Stimulated activated naive CD8-positive, alpha-beta T cell treated with anti-CD3 and anti-CD28 coated beads, Interleukin-15, Interleukin-2, amounts not matched to agents 100 ng/mL and 50 ng/mL, for 24 hours (primary cell): ENCODE data around the gene CDH15.

ENCODE experiments used
- H3K27ac Mint-ChIP-seq: one replicate; pipeline ENCODE4 v1.8.0; 2021; ENCODE audit warnings: mild to moderate bottlenecking, mixed read lengths
- H3K27me3 Mint-ChIP-seq: one replicate; pipeline ENCODE4 v1.8.0; 2021; ENCODE audit warnings: mixed read lengths
- H3K36me3 Mint-ChIP-seq: one replicate; pipeline ENCODE4 v1.8.0; 2021; ENCODE audit warnings: low read depth, mixed read lengths
- H3K4me1 Mint-ChIP-seq: one replicate; pipeline ENCODE4 v1.8.0; 2021; ENCODE audit warnings: low read depth, mixed read lengths
- H3K4me3 Mint-ChIP-seq: one replicate; pipeline ENCODE4 v1.8.0; 2021; ENCODE audit warnings: mild to moderate bottlenecking, mixed read lengths
- H3K9me3 Mint-ChIP-seq: one replicate; pipeline ENCODE4 v1.8.0; 2021; ENCODE audit warnings: mixed read lengths

CDH15 gene

DNA sequence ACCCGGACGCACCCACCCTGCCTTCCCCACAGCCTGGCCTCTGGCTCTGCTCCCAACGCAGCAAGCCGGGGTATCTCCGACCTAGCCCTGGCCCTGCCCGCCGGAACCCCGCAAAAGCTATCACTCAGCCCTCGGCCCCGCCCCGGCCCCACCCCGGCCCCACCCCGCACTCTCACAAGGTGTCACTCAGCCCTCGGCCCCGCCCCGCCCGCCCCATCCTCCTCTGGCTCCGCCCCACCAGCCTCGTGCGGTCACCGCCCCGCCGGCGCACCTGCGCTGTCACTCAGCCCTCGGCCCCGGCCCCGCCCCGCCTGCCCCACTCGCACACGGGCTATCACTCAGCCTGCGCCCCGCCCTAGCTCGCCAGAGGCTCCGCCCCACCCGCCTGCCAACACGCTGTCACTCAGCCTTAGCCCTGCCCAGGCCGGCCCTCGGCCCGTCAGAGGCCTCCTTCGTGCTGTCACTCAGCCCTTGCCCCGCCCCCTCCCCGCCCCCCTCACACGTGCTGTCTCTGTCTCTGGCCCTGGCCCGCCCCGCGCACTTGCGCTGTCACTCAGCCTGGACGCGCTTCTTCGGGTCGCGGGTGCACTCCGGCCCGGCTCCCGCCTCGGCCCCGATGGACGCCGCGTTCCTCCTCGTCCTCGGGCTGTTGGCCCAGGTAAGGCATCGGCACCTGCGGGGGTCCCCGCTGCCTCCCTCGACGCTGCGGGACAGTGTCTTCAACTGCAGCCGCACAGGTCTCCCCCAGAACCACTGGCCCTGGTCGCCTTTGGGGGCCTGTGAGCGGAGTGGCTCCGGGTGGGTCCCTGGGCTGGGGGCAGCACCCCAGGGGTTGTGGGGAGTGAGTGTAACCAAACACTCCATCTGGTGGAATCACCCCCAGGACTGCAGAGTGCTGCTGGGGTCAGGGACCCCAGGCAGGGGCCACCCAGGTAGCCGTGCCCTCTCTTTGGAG is at the start of gene CDH15:
TSS of gene CDH15 (plus strand) at position 533 of the 955 bp plus-strand sequence. CDS start at position 617, 84 bp downstream.
- Mint-ChIP-seq H3K27ac (no peak within 1 kb of the TSS), H3K4me3 (peak within 1 kb of the TSS; percentile 69), H3K9me3 (no peaks in the 10 kb centered on the region), H3K36me3 (no peaks in the 10 kb centered on the region), H3K4me1 (peaks cover 6% of the 10 kb centered on the region), H3K27me3 (no peaks in the 10 kb centered on the region)

- Mint-ChIP-seq H3K36me3 (peaks cover 38% of the 10 kb centered on the region), H3K4me1 (peaks cover 26% of the 10 kb centered on the region), H3K4me3 (no peak overlapping the region), H3K9me3 (no peaks in the 10 kb centered on the region), H3K27ac (no peak overlapping the region), H3K27me3 (no peaks in the 10 kb centered on the region)
Observed at GRCh38 chr16:89122322-89122851, 49.2 kb upstream of the CDH15 start.

DNA sequence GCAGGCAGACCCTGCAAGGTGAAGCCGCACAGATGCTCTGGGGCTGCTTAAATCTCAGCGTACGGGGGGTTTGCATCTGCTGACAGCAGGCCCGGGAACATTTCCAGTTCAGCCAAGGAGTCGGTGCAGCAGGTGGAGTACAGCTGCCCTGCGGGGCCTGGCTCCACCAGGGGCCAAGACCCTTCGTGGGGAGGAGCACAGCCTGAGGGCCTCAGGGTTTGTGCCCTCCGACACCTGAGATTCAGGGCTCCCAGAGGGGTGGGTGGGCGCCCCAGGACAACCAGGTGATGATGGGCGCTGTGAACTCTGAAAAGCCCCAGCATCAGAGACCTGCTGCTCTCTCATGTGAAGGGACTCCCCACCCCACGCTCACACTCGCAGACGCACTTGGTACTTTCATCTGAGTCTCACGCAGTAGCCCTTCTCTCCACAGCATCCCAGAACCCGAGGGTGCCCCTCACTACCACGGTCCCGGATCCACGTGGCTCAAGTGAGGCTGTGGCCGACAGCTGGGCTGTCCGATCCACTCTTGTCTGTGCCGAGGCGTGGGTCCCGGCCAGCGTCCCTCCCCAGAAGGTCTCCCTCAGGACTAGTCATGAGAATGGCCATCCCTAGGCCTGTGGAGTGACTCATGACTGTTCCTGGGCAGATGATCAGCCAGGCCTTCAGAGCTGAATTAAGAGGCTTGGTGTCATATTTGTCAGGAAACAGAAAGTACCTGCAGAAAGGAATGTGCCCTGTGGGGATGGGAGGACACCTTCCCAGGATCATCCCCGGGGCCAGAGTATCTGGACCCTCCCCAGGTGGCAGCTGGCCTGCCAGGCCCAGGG is 48.3 kb upstream of the CDH15 start:
- Mint-ChIP-seq H3K4me3 (no peak overlapping the region), H3K4me1 (peaks cover 27% of the 10 kb centered on the region), H3K9me3 (no peaks in the 10 kb centered on the region), H3K27me3 (no peaks in the 10 kb centered on the region), H3K36me3 (peaks cover 32% of the 10 kb centered on the region), H3K27ac (peak overlapping the region; percentile 45)

DNA sequence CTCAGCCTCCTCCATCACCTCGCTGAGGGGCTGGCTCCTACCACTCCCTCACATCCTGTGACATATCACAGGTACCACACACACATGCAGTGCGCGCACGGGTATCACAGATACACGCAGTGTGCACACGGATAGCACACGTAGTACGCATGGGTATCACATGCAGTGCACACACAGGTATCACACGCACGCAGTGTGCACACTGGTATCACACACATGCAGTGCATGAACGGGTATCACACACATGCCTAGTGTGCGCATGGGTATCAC is 47.8 kb upstream of the CDH15 start:
- Mint-ChIP-seq H3K4me1 (peaks cover 25% of the 10 kb centered on the region), H3K4me3 (no peak overlapping the region), H3K27me3 (no peaks in the 10 kb centered on the region), H3K9me3 (no peaks in the 10 kb centered on the region), H3K36me3 (peaks cover 32% of the 10 kb centered on the region), H3K27ac (no peak overlapping the region)

DNA sequence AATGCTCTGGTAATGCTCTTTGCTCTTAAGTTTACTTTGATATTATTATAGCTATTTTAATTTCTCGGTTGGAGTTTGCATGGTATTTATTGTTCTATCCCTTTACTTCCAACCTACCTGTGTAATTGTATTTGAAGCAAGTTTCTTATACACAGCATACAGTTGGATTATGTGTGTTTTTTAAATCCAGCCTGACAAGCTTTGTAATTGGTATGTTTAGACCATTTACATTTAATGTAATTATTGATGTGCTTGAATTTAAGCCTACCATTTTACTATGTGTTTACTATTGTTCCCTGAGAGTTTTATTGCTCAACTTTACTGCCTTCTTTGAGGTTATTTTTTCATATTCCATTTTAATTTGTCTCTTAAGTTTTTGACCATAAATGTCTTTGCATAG is 42.2 kb upstream of the CDH15 start:
- Mint-ChIP-seq H3K4me1 (peaks cover 10% of the 10 kb centered on the region), H3K9me3 (no peaks in the 10 kb centered on the region), H3K4me3 (no peak overlapping the region), H3K36me3 (peaks cover 49% of the 10 kb centered on the region), H3K27me3 (no peaks in the 10 kb centered on the region), H3K27ac (no peak overlapping the region)

DNA sequence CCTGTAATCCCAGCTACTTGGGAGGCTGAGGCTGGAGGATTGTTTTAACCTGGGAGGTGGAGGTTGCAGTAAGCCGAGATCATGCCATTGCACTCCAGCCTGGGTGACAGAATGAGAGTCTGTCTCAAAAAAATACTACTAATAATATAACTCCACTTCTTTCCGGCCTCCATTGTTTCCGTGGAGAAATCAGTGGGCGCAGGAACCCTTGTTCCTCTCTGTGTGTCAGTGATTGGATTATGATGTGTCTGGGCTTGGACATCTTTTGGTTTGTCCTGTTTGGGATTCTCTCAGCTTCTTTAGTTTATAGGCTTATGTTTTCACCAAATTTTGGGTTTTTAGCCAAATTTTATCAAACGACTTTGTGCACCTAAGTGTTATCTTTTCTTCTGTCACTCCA is 41.1 kb upstream of the CDH15 start:
- no peak overlapping the region for H3K4me3 Mint-ChIP-seq
- no peaks in the 10 kb centered on the region for H3K27me3 Mint-ChIP-seq
- no peaks in the 10 kb centered on the region for H3K9me3 Mint-ChIP-seq
- H3K27ac Mint-ChIP-seq: no peak overlapping the region
- peaks cover 8% of the 10 kb centered on the region for H3K4me1 Mint-ChIP-seq
- H3K36me3 Mint-ChIP-seq: peaks cover 48% of the 10 kb centered on the region

GRCh38 chr16:89131783-89132182 is 39.8 kb upstream of the CDH15 start:
- Mint-ChIP-seq H3K27ac (no peak overlapping the region), H3K9me3 (no peaks in the 10 kb centered on the region), H3K36me3 (peaks cover 41% of the 10 kb centered on the region), H3K4me1 (peaks cover 8% of the 10 kb centered on the region), H3K27me3 (no peaks in the 10 kb centered on the region), H3K4me3 (no peak overlapping the region)

- peaks cover 41% of the 10 kb centered on the region for H3K36me3 Mint-ChIP-seq
- H3K27ac Mint-ChIP-seq: no peak overlapping the region
- H3K4me1 Mint-ChIP-seq: peaks cover 8% of the 10 kb centered on the region
- no peak overlapping the region for H3K4me3 Mint-ChIP-seq
- H3K27me3 Mint-ChIP-seq: no peaks in the 10 kb centered on the region
- H3K9me3 Mint-ChIP-seq: no peaks in the 10 kb centered on the region
Observed at GRCh38 chr16:89132194-89133005, 39.1 kb upstream of the CDH15 start.

GRCh38 chr16:89133457-89134127 is 38.0 kb upstream of the CDH15 start:
- Mint-ChIP-seq H3K27me3 (no peaks in the 10 kb centered on the region), H3K4me3 (no peak overlapping the region), H3K36me3 (peaks cover 40% of the 10 kb centered on the region), H3K27ac (no peak overlapping the region), H3K4me1 (peaks cover 4% of the 10 kb centered on the region), H3K9me3 (no peaks in the 10 kb centered on the region)

DNA sequence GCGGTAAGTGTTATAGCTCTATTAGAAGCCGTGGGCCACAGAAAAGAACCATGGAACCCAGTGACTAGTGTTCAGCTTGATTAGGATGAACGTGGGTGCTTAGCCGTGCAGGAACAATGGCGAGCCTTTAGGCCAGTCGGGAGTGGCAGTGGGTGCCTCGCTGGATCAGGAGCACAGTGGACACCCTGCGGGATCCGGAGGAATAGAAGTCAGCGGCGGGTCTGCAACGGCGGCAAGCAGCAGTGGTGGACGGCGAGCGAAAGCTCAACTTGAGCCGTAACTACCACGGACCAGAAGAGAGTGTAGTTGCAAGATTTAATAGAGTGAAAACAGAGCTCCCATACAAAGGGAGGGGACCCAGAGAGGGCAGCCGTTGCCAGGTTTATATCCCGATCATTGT is 37.3 kb upstream of the CDH15 start:
- Mint-ChIP-seq H3K4me3 (no peak overlapping the region), H3K9me3 (no peaks in the 10 kb centered on the region), H3K27me3 (no peaks in the 10 kb centered on the region), H3K4me1 (peaks cover 4% of the 10 kb centered on the region), H3K27ac (no peak overlapping the region), H3K36me3 (peaks cover 33% of the 10 kb centered on the region)

GRCh38 chr16:89135166-89135565 is 36.4 kb upstream of the CDH15 start:
- peaks cover 24% of the 10 kb centered on the region for H3K36me3 Mint-ChIP-seq

GRCh38 chr16:89135971-89136765 is 35.4 kb upstream of the CDH15 start:
- H3K27ac Mint-ChIP-seq: no peak overlapping the region
- peaks cover 17% of the 10 kb centered on the region for H3K36me3 Mint-ChIP-seq
- H3K4me1 Mint-ChIP-seq: peaks cover 4% of the 10 kb centered on the region
- no peaks in the 10 kb centered on the region for H3K9me3 Mint-ChIP-seq
- H3K4me3 Mint-ChIP-seq: no peak overlapping the region
- no peaks in the 10 kb centered on the region for H3K27me3 Mint-ChIP-seq

More at GRCh38 chr16:89135166-89135565, 36.4 kb upstream of the CDH15 start:
- Mint-ChIP-seq H3K9me3 (no peaks in the 10 kb centered on the region), H3K27me3 (no peaks in the 10 kb centered on the region), H3K4me1 (peaks cover 4% of the 10 kb centered on the region), H3K27ac (no peak overlapping the region), H3K4me3 (no peak overlapping the region)

DNA sequence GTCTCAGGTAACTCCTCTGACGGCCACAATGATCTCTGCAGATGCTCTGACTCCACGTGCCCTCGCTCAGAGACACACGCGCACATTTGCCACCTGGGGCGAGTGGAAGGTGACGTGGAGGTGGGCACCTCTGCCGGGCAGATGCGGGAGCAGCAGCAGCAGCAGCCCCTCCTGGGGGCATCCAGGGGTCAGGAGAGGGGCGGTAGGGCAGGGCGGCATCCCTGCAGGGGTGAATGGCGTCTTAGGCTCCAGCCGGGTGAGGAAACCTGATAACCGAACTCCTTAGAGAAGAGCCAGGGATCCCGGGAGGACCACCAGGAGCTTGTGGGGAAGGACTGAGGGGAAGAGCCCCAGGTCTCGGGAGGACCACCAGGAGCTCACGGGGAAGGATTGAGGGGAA is 34.6 kb upstream of the CDH15 start:
- Mint-ChIP-seq H3K36me3 (peaks cover 13% of the 10 kb centered on the region), H3K9me3 (no peaks in the 10 kb centered on the region), H3K27me3 (no peaks in the 10 kb centered on the region), H3K4me1 (no peaks in the 10 kb centered on the region), H3K27ac (no peak overlapping the region), H3K4me3 (no peak overlapping the region)
